Epidermal melanocyte (primary cell): Measurements from ENCODE around the gene MANEAL.
"Not testable (repeated sequence)": the region's sequence is repeated elsewhere in the genome, so short reads cannot be mapped to it uniquely, and the experiment has no call there.

Experiments used
- DNase-seq: peaks from one replicate; pipeline ENCODE4 v3.0.0; 2011; ENCODE audit warnings: low spot score; ENCODE audit not compliant: insufficient read length

Gene MANEAL

GRCh38 chr1:37793773-37794371, at the start of gene MANEAL:
Gene MANEAL, plus strand, starts transcription at chr1:37793847. Its CDS starts 336 bp downstream, at chr1:37794183.
- DNase-seq = peak; percentile 49

DNA sequence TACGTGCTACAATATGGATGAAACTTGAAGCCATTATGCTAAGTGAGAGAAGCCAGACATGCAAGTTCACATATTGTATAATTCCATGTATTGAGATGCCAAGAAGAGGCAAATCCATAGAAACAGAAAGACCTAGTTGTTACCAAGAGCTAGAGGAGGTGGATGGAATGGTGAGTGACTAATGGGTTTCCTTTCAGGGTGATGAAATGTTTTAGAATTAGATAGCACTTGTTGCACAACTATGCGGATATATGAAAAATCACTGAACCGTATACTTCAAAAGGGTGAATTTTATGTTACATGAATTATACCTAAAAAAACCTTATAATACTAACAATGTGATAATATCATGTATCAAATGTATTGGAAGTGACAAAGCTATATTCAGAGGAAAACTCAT, 46.8 kb upstream of the MANEAL start:
- no peak for DNase-seq

GRCh38 chr1:37748565-37748964, 45.1 kb upstream of the MANEAL start:
- no peak for DNase-seq

GRCh38 chr1:37752213-37752582, 41.4 kb upstream of the MANEAL start:
- DNase-seq = no peak

- no peak for DNase-seq
Measured at GRCh38 chr1:37752583-37753471, 40.8 kb upstream of the MANEAL start.

DNA sequence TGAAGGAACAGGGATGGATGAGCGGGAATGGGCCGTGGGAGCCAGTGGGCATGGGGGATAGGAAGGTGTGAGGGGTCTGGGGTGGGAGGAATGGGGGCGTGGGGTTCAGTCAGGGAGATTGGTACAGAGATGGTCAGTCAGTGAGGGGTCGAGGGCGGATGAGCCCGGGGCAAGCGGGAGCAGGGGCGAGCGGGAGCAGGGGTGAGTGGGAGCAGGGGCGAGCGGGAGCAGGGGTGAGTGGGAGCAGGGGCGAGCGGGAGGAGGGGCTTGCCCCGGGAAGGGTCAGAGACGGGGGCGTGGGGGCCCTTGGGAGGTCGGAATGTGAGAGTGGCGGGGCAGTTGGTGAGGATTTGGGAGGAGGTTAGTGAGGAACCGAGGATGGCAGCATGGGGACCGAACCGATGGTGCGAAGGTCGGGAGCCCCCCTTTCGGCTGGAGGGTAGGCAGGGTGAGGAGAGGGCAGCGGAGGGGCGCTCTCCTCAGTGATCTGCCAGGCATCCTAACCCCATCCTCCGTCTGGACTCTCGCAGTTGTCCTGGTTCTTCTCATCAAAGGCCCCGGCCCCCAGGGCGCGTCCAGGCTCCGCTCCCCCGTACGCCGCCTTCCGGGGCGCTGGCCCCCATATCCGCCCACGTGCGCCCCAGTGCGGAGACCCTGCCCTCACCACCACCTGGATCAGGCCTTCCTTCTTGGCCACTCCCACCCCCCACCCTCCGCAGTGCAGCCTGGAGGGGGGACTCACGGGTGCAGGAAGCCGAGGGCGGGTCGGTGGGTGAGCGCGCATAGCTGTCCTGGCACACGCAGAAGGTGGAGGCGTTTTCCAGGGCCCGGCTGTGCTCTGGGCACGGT, 40.0 kb upstream of the MANEAL start:
- DNase-seq = no peak

DNA sequence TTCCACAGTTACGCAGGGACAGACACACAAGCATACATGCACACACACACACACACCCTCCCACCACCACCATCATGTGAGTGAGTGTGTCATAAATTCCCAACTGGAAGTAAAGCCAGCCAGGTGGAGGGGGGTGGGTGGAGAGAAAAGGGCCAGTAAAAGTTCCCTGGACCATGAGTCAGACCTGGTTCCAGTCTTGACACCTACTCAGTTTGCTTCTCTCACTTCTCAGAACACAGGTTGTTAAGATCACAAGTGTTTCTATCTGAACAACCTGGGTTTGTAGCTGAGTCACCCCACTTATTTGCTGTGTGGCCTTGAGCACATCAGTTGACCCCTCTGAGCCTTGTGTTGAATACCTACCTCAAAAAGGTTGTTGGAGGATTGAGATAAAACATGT, 38.4 kb upstream of the MANEAL start:
- DNase-seq = no peak

DNA sequence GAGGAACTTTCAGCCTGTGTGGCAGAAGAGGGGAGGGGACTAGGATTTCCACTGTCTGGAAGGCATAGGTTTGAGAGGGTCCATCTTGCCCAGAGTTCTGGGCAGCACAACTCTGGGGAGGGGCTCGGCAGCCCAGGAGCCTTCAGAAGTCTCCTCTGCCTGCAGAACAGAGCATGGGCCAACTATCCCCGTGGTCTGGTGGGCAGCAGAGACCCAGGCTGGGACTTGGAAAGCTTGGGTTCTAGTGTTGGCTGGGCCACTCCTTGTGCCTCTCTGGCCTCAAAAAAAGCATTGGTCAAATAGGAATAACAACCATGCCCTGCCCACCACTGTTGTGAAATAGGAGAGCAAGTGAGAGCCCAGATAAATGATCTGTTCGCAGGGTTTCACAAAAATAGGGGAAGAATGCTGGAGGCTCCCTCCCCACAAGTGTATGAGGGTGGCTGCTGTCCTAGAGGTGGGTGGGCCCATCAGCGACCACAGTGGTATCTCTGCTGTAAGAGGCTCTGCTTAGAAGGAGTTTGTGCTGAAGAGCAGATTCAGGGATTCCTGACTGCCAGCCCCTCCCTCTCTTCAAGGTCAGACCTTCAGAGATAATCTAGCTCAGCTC, 37.6 kb upstream of the MANEAL start:
- DNase-seq = no peak

DNA sequence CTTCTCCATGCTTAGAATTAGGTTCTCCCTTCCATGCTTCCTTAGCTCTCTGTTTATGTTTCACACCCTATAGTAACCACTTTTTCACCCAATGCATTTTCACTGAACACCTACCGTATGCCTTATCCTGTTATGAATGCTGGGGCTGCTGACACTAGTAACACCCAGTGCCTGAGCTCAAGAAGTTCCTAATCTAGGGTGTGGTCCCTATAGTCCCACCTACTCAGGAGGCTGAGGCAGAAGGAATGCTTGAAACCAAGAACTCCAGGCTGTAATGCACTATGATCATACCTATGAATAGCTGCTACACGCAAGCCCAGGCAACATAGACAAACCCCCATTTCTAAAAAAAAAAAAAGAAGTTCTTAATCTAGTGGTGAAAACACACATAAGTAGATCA, 34.2 kb upstream of the MANEAL start:
- no peak for DNase-seq

GRCh38 chr1:37761416-37762095, 32.1 kb upstream of the MANEAL start:
- DNase-seq = no peak

GRCh38 chr1:37762516-37762915, 31.1 kb upstream of the MANEAL start:
- DNase-seq = no peak

DNA sequence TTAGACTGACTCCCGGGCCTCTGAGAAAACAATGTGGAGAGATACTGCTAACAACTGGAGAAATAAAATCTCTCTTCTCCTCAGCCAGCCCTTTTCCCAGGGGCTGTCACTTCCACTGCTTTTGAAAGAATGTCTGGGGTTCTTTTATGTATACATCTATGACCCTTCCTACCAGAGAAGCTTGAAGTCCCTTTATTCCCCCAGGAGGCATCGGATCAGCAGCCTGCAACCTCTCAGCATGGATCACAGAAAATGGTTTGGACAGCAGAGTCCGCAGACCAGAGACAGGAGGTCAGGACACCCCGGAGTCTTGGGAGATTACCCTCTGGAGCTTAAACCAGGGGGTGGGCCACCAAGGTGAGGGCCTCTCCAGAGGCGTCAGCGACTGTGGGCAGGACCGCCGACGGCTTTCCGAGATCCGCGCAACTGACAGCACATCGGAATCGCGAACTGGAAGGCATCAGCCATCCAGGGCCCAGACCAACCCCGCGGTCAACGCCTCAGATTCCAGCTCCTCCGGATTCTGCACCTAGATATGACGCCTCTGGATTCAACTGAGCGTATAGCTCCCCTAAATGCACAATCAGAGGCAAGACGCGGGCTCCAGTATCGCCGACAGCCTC, 29.7 kb upstream of the MANEAL start:
- no peak for DNase-seq

GRCh38 chr1:37764414-37764825, 29.2 kb upstream of the MANEAL start:
- DNase-seq = no peak

DNA sequence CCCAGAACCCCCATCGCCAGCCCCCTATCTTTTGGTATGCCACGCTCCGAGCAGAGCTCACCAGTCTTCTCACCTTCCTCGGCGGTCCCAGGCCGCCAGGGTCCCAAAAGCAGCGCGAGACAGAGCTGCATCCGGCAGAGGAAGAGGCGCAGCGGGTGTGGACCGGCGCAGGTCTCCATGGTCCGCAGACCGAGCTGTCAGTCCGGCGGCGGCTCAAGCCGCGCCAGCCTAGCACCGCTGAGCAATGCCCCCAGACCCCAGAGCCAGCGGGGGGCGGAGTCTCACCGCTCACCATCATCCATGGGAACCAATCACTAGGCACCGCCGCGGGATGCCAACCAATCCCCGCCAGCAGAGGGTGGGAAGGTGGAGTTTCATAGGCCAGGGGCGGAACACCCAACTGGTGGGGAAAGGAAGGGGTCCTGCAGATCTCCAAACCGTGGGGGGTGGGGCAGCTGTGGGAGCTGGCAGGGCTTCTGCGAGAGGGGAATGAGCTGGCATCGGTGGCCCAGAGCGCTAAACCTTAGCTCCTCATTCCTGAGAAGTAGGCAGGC, 28.7 kb upstream of the MANEAL start, which contains the start of gene EPHA10:
TSS of gene EPHA10 (minus strand) at position 233 of the 554 bp plus-strand sequence. CDS start at position 179, 54 bp downstream.
- DNase-seq = no peak

GRCh38 chr1:37765916-37766664, 27.6 kb upstream of the MANEAL start:
- DNase-seq = no peak

GRCh38 chr1:37767488-37767887, 26.2 kb upstream of the MANEAL start:
- no peak for DNase-seq

- DNase-seq = not testable (repeated sequence)
Measured at GRCh38 chr1:37771440-37771839, 22.2 kb upstream of the MANEAL start.

- DNase-seq = no peak
Measured at GRCh38 chr1:37776946-37777516, 16.6 kb upstream of the MANEAL start.

GRCh38 chr1:37778654-37779053, 15.0 kb upstream of the MANEAL start:
- DNase-seq = no peak
